GM23248 (cell line): ENCODE data around the gene LYPD1.

Source experiments
- EZH2 ChIP-seq: fragments of 200-600 bp; sonication (generic); IDR thresholded peaks from 2 replicates; pipeline ENCODE4 v1.6.1; 2018; ENCODE audit warnings: antibody characterized with exemption, mild to moderate bottlenecking; ENCODE audit not compliant: insufficient read depth, poor library complexity, severe bottlenecking
- EZH2phosphoT487 ChIP-seq: fragments of 200-600 bp; sonication (generic); IDR thresholded peaks from 2 replicates; pipeline ENCODE4 v1.6.1; 2018; ENCODE audit warnings: antibody characterized with exemption, moderate library complexity, mild to moderate bottlenecking, low read depth; ENCODE audit not compliant: insufficient read depth

GRCh38 chr2:132667706-132668105 lies 2.3 kb downstream of the LYPD1 start:
- TF ChIP-seq EZH2 (no peak), EZH2phosphoT487 (no peak)
